22Rv1 (cell line): ENCODE results near the gene LRRC40.

Source experiments
- CTCF ChIP-seq: fragments of 450-650 bp; IDR thresholded peaks from 2 replicates; pipeline ENCODE4 v1.5.1; 2017; ENCODE audit warnings: mild to moderate bottlenecking
- ZFX ChIP-seq: fragments of 450-650 bp; IDR thresholded peaks from 2 replicates; pipeline ENCODE4 v1.6.1; 2017; ENCODE audit warnings: antibody characterized with exemption, borderline replicate concordance

GRCh38 chr1:70247768-70248167 is 42.4 kb upstream of the LRRC40 start:
- no peak for TF ChIP-seq CTCF
- no peak for TF ChIP-seq ZFX
